Astrocyte of the spinal cord (primary cell): ENCODE results near the gene RAP1B.

Experiments used
- DNase-seq: peaks from one replicate; pipeline ENCODE4 v3.0.0; 2011; ENCODE audit warnings: low read depth, low spot score
- H3K4me3 ChIP-seq: 2 replicates; pipeline ENCODE4 v1.5.1; 2011; ENCODE audit warnings: low read depth, mild to moderate bottlenecking, low read length, moderate library complexity
- CTCF ChIP-seq: IDR thresholded peaks from 2 replicates; pipeline ENCODE4 v1.5.1; 2012; ENCODE audit warnings: low read depth, mild to moderate bottlenecking, low read length, inconsistent platforms
- in situ Hi-C: cut with HindIII; loops from 2 replicates; pipeline ENCODE4 v1.10.0; 2017; ENCODE audit warnings: low sequenced_read_pairs

Gene RAP1B

GRCh38 chr12:68587448-68587873 lies 23.2 kb upstream of the RAP1B start:
- no peak overlapping the region for H3K4me3 ChIP-seq
- in situ Hi-C loops, result no loop called here
- TF ChIP-seq CTCF, result no peak
- peak; percentile 15 for DNase-seq

- no peak for TF ChIP-seq CTCF
- no peak overlapping the region for H3K4me3 ChIP-seq
- DNase-seq, result no peak
- in situ Hi-C loops, result no loop called here
Observed at GRCh38 chr12:68589194-68589593, 21.5 kb upstream of the RAP1B start.

GRCh38 chr12:68591734-68592418 lies 18.8 kb upstream of the RAP1B start:
- in situ Hi-C loops, result no loop called here
- no peak for TF ChIP-seq CTCF
- DNase-seq, result no peak
- no peak overlapping the region for H3K4me3 ChIP-seq

- no peak for TF ChIP-seq CTCF
- in situ Hi-C loops, result no loop called here
- DNase-seq, result no peak
- H3K4me3 ChIP-seq, result no peak overlapping the region
Observed at GRCh38 chr12:68595241-68595640, 15.5 kb upstream of the RAP1B start.

GRCh38 chr12:68601767-68602166 lies 8.9 kb upstream of the RAP1B start:
- in situ Hi-C loops, result no loop called here
- DNase-seq, result no peak

GRCh38 chr12:68602720-68603119 lies 8.0 kb upstream of the RAP1B start:
- in situ Hi-C loops, result no loop called here
- no peak for TF ChIP-seq CTCF
- DNase-seq, result no peak
- no peak overlapping the region for H3K4me3 ChIP-seq

More at GRCh38 chr12:68601767-68602166, 8.9 kb upstream of the RAP1B start:
- no peak overlapping the region for H3K4me3 ChIP-seq
- TF ChIP-seq CTCF, result no peak
